ENCODE data around the gene SYNGAP1.

DNA sequence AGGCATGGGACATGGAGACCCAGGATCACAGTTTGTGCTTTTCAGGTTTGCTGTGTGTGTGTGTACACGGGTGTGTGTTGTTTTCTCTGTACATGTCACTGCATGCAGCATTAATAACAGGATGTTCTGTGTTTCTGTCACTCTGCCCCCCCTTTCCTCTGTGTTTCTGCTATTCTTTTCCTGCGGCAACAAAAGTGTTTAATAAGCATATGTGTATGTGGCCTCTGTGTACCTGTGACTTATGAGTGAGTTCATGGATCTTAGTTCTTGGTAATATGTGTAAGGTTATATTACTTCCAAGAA is 9.8 kb downstream of the SYNGAP1 start:
- TF ChIP-seq, protein P1, sequence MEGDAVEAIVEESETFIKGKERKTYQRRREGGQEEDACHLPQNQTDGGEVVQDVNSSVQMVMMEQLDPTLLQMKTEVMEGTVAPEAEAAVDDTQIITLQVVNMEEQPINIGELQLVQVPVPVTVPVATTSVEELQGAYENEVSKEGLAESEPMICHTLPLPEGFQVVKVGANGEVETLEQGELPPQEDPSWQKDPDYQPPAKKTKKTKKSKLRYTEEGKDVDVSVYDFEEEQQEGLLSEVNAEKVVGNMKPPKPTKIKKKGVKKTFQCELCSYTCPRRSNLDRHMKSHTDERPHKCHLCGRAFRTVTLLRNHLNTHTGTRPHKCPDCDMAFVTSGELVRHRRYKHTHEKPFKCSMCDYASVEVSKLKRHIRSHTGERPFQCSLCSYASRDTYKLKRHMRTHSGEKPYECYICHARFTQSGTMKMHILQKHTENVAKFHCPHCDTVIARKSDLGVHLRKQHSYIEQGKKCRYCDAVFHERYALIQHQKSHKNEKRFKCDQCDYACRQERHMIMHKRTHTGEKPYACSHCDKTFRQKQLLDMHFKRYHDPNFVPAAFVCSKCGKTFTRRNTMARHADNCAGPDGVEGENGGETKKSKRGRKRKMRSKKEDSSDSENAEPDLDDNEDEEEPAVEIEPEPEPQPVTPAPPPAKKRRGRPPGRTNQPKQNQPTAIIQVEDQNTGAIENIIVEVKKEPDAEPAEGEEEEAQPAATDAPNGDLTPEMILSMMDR (IDR thresholded peaks at IDR 0.05) = no peak
- no peak for TF ChIP-seq POLR2A (IDR thresholded peaks at IDR 0.05)
